GM19372 (cell line): ENCODE data around the gene NPB.

Experiments
- ATAC-seq: cut with Tn5 transposase; IDR thresholded peaks from one replicate; pipeline ENCODE4 v1.9.1; 2021; ENCODE audit warnings: mild to moderate bottlenecking, low read depth, moderate library complexity; ENCODE audit not compliant: unreplicated experiment

Gene NPB

GRCh38 chr17:81898029-81898866 lies 3.8 kb upstream of the NPB start:
- ATAC-seq = no peak

- ATAC-seq = no peak
These were observed 3.2 kb upstream of the NPB start for GRCh38 chr17:81898885-81899284.

- no peak for ATAC-seq
These were observed 2.4 kb upstream of the NPB start for GRCh38 chr17:81899514-81900166.

GRCh38 chr17:81900181-81900820 lies 1.7 kb upstream of the NPB start:
- ATAC-seq = no peak

GRCh38 chr17:81901167-81902022 lies 643 bp upstream of the NPB start:
- no peak for ATAC-seq

- no peak for ATAC-seq
These were observed 796 bp downstream of the NPB start for GRCh38 chr17:81902653-81903414.

- no peak for ATAC-seq
These were observed 1.4 kb downstream of the NPB start for GRCh38 chr17:81903415-81903831.

- no peak for ATAC-seq
These were observed 2.0 kb downstream of the NPB start for GRCh38 chr17:81903896-81904599.

- ATAC-seq = no peak
These were observed 2.8 kb downstream of the NPB start for GRCh38 chr17:81904600-81905423.

GRCh38 chr17:81905424-81905875 lies 3.4 kb downstream of the NPB start:
- ATAC-seq = no peak

- ATAC-seq = no peak
These were observed 4.0 kb downstream of the NPB start for GRCh38 chr17:81905993-81906392.

- no peak for ATAC-seq
These were observed 4.6 kb downstream of the NPB start for GRCh38 chr17:81906476-81907218.

- ATAC-seq = no peak
These were observed 5.4 kb downstream of the NPB start for GRCh38 chr17:81907219-81908145.

- no peak for ATAC-seq
These were observed 6.8 kb downstream of the NPB start for GRCh38 chr17:81908793-81909192.

- ATAC-seq = no peak
These were observed 7.2 kb downstream of the NPB start for GRCh38 chr17:81909231-81909630.

GRCh38 chr17:81909966-81910839 lies 8.2 kb downstream of the NPB start:
- no peak for ATAC-seq
